IPS-15b (cell line): ENCODE results near the gene BAZ2B.
"Not testable (repeated sequence)": the region's sequence is repeated elsewhere in the genome, so short reads cannot be mapped to it uniquely, and the experiment has no call there.

Experiments used
- H3K27me3 ChIP-seq: one replicate; pipeline ENCODE4 v1.6.1; 2013; ENCODE audit warnings: low read length; ENCODE audit not compliant: control insufficient read depth, insufficient read depth
- H3K36me3 ChIP-seq: one replicate; pipeline ENCODE4 v1.6.1; 2013; ENCODE audit warnings: low read length; ENCODE audit not compliant: control insufficient read depth, insufficient read depth
- H3K4me1 ChIP-seq: one replicate; pipeline ENCODE4 v1.6.1; 2013; ENCODE audit warnings: mild to moderate bottlenecking, low read length; ENCODE audit not compliant: control insufficient read depth, insufficient read depth
- H3K4me3 ChIP-seq: one replicate; pipeline ENCODE4 v1.5.1; 2013; ENCODE audit warnings: low read depth, low read length
- H3K9ac ChIP-seq: one replicate; pipeline ENCODE4 v1.6.1; 2013; ENCODE audit warnings: low read depth, mild to moderate bottlenecking, low read length
- H3K9me3 ChIP-seq: one replicate; pipeline ENCODE4 v1.6.1; 2013; ENCODE audit warnings: mild to moderate bottlenecking, low read length; ENCODE audit not compliant: control insufficient read depth, insufficient read depth

The BAZ2B gene

DNA sequence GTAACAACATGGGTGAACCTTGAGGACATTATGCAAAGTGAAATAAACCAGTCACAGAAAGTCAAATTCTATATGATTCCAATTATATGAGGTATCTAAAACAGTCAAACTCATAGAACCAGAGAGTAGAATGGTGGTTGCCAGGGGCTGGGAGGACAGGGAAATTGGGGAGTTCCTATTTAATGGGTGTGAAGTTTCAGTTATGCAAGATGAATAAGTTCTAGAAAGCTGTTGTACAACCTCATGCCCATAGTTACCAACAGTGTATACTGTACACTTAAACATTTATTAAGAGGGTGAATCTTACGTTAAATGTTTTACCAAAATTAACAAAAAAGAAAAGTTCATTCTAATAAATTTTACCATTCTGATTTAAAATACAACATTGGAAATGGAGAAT lies 237.2 kb downstream of the BAZ2B start:
- H3K9ac ChIP-seq = no peak overlapping the region
- no peaks in the 10 kb centered on the region for H3K4me1 ChIP-seq
- no peaks in the 10 kb centered on the region for H3K9me3 ChIP-seq
- H3K36me3 ChIP-seq = no peaks in the 10 kb centered on the region
- H3K4me3 ChIP-seq = no peak overlapping the region
- no peaks in the 10 kb centered on the region for H3K27me3 ChIP-seq

DNA sequence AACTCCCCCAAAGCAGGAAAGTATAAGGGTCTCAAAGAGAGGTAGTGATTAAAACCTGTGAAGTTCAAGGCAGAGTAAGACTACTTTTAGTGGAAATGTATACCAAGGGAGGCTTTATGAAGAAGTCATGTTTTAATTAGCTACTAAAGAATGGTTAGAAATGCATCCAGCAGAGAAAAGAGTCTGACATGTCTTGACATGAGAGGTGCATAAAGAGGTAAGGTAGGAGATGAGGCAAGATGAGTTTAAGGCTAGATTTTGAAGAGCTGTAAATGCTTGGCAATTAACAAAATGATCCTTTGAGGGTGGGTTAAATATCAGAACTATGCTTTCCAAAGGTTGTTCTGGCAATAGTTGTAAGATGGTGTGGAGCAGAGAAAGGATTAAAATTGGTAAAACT lies 241.1 kb downstream of the BAZ2B start:
- Histone ChIP-seq H3K4me3 (no peak overlapping the region), H3K9ac (no peak overlapping the region), H3K27me3 (no peaks in the 10 kb centered on the region), H3K9me3 (no peaks in the 10 kb centered on the region), H3K36me3 (no peaks in the 10 kb centered on the region), H3K4me1 (no peaks in the 10 kb centered on the region)

DNA sequence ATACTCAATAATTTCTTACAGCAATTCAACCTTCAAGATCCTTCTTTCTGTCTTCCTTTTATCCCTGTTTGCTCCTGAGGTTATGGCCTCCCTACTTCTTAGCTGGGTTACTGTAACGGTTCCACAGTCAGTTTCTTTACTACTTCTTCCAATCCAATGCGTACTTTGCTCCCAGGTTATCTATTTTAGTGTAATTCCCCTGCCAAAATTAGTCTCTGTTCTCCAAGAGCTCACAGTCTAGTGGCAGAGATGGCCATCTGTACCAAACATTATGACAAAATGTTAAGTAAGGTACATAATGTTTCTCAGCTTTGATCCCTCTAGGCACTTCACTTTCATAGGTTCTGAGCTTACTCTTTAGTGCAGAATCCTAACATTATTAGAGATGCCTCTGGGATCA lies 244.8 kb downstream of the BAZ2B start:
- Histone ChIP-seq H3K9ac (no peak overlapping the region), H3K27me3 (no peaks in the 10 kb centered on the region), H3K36me3 (no peaks in the 10 kb centered on the region), H3K4me1 (no peaks in the 10 kb centered on the region), H3K9me3 (no peaks in the 10 kb centered on the region), H3K4me3 (no peak overlapping the region)

DNA sequence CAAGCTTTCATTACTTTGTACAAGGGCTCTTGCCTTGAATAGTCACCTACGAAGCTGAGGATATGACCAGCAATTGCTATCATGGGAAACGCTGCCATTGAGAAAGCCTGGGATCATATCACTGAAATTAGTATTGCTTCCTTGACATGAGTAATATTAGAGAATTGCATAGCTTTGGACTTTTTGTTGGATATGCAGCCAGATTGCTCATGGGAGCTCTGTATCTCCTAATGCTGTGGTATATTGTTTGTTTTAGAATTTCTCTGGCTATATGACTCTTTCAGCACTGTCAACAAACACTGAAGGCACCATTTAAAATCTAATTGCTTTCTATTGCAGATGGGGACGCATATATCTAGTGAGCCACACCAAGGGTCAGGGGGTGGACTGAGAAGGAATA lies 249.8 kb downstream of the BAZ2B start:
- H3K36me3 ChIP-seq = peaks cover 4% of the 10 kb centered on the region
- H3K9ac ChIP-seq = no peak overlapping the region
- no peaks in the 10 kb centered on the region for H3K9me3 ChIP-seq
- no peak overlapping the region for H3K4me3 ChIP-seq
- H3K27me3 ChIP-seq = no peaks in the 10 kb centered on the region
- H3K4me1 ChIP-seq = no peaks in the 10 kb centered on the region

DNA sequence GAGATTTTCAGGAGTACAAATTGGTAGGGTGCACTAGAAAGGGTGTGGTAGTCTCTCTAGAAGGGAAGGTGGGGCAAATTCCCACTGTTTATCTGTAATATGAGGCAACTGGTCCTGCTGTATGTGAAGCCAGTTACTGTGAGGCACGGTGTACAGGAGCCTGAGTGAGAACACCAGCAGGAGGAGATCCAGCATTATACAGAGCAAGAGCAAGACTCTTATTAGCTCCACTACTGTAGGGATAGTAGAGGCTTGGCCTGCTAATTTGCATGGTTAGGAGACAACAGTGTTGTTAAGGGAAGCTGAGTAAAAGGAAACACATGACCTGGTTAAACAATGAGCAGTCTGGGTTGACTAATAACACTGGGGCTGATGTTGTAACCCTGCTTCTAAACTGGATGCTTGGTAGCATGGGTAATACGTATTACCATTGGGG lies 253.5 kb downstream of the BAZ2B start:
- Histone ChIP-seq H3K27me3 (no peaks in the 10 kb centered on the region), H3K4me3 (no peak overlapping the region), H3K9me3 (no peaks in the 10 kb centered on the region), H3K9ac (no peak overlapping the region), H3K4me1 (no peaks in the 10 kb centered on the region), H3K36me3 (peaks cover 4% of the 10 kb centered on the region)

- Histone ChIP-seq H3K9ac (no peak overlapping the region), H3K4me3 (no peak overlapping the region), H3K27me3 (no peaks in the 10 kb centered on the region), H3K36me3 (peaks cover 4% of the 10 kb centered on the region), H3K4me1 (no peaks in the 10 kb centered on the region), H3K9me3 (no peaks in the 10 kb centered on the region)
These were observed 254.3 kb downstream of the BAZ2B start for GRCh38 chr2:159362094-159362493.

DNA sequence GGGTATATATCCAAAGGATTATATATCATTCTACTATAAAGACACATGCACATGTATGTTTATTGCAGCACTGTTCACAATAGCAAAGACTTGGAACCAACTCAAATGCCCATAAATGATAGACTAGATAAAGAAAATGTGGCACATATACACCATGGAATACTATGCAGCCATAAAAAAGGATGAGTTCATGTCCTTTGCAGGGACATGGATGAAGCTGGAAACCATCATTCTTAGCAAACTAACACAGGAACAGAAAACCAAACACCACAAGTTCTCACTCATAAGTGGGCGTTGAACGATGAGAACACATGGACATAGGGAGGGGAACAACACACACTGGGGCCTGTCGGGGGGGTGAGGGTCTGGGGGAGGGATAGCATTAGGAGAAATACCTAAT lies 254.7 kb downstream of the BAZ2B start:
- H3K9ac ChIP-seq, H3K36me3 ChIP-seq, H3K9me3 ChIP-seq, H3K4me3 ChIP-seq, H3K4me1 ChIP-seq, H3K27me3 ChIP-seq: not testable (repeated sequence)

DNA sequence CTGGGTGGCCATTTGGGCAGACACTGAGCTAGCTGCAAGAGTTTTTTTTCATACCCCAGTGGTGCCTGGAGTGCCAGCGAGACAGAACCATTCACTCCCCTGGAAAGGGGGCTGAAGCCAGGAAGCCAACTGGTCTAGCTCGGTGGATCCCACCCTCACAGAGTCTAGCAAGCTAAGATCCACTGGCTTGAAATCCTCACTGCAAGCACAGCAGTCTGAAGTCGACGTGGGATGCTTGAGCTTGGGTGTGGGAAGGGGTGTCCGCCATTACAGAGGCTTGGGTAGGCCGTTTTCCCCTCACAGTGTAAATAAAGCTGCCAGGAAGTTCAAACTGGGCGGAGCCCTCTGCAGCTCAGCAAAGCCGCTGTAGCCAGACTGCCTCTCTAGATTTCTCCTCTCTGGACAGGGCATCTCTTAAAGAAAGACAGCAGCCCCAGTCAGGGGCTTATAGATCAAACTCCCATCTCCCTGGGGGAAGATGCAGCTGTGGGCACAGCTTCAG lies 260.2 kb downstream of the BAZ2B start:
- no peak overlapping the region for H3K4me3 ChIP-seq
- no peaks in the 10 kb centered on the region for H3K9me3 ChIP-seq
- H3K4me1 ChIP-seq = no peaks in the 10 kb centered on the region
- H3K36me3 ChIP-seq = no peaks in the 10 kb centered on the region
- no peak overlapping the region for H3K9ac ChIP-seq
- no peaks in the 10 kb centered on the region for H3K27me3 ChIP-seq

- Histone ChIP-seq H3K4me3 (no peak overlapping the region), H3K27me3 (no peaks in the 10 kb centered on the region), H3K4me1 (no peaks in the 10 kb centered on the region), H3K9me3 (no peaks in the 10 kb centered on the region), H3K36me3 (peaks cover 4% of the 10 kb centered on the region), H3K9ac (no peak overlapping the region)
These were observed 264.4 kb downstream of the BAZ2B start for GRCh38 chr2:159351977-159352376.

- Histone ChIP-seq H3K9me3 (no peaks in the 10 kb centered on the region), H3K4me3 (no peak overlapping the region), H3K9ac (no peak overlapping the region), H3K36me3 (peaks cover 4% of the 10 kb centered on the region), H3K27me3 (no peaks in the 10 kb centered on the region), H3K4me1 (no peaks in the 10 kb centered on the region)
These were observed 266.6 kb downstream of the BAZ2B start for GRCh38 chr2:159349674-159350299.

DNA sequence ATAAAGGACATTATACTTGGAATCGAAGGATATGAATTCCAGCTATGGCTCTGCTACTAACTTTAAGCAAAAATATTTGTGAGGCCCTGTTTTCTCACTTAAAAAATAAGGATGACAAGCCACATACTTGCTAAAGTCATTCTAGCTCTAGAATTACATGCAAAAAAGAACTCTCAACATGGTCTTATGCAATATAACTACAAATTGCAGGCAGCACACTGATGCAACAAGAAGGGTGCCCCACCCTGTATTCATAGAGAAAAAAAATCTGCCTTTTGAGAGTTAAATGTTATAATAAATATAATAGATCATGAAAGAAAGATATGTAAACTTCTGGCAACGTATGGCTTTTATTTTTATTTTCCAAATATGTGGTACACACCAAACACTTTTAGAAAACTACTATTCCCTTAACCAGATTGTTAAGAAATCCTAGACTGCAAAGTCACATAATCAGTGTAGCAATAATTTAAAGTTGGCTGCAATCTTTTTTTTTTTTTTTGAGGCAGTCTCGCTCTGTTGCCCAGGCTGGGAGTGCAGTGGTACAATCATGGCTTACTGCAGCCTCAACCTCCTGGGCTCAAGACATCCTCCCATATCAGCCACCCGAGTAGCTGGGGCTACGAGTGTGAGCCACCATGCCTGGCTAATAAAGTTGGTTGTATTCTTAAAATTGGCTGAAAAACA lies 289.6 kb downstream of the BAZ2B start:
- Histone ChIP-seq H3K9me3 (no peaks in the 10 kb centered on the region), H3K4me1 (no peaks in the 10 kb centered on the region), H3K4me3 (no peak overlapping the region), H3K36me3 (peaks cover 4% of the 10 kb centered on the region), H3K27me3 (no peaks in the 10 kb centered on the region), H3K9ac (no peak overlapping the region)

- Histone ChIP-seq H3K9ac (no peak overlapping the region), H3K4me1 (no peaks in the 10 kb centered on the region), H3K27me3 (no peaks in the 10 kb centered on the region), H3K36me3 (no peaks in the 10 kb centered on the region), H3K4me3 (no peak overlapping the region), H3K9me3 (no peaks in the 10 kb centered on the region)
These were observed 293.9 kb downstream of the BAZ2B start for GRCh38 chr2:159322419-159322818.
